ENCODE measurements around the gene PCK2.
"Not testable (repeated sequence)": the region's sequence is repeated elsewhere in the genome, so short reads cannot be mapped to it uniquely, and the experiment has no call there.

The PCK2 gene

DNA sequence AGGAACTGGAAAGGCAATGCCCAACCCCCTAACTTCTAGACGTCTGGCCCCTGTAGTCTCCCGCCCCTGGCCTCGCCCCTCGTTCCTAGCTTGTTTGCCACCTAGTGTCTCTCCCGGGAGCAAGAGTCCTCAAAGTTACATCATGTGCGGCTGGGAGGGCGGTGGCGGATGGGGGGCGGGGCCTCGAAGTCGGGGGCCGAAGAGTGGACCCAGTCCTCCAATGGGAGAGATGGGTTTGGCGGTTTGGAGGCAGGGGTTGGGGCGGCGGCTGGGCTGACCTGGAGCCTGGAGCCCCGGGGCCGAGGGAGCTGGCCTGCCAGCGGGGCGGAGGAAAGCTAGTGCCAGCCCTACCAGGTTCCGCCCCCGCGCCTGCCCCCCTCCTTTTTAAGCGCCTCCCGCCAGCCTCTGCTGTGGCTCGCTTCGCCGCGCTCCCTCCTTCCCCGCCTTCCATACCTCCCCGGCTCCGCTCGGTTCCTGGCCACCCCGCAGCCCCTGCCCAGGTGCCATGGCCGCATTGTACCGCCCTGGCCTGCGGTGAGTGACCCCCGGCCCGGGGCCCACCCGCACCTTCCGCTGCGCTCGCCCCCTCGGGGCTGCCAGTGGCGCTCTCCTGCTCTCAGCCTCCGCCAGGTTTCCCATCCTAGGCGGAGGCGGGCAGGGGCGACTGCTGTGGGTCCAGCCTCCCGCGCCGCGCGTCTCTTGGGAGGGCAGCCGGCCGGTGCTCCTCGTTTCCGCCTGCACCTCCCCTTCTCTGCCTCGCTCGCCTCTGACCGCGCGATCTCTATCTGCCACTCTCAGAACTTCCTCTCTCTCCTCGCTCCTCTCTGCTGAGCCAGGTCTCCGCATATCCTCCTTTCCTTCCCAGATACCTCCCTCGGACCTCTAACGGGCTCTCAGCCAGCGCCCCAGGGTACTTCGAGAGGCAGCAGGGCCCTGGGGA is at the start of gene PCK2:
Gene PCK2 (plus strand): TSS at position 411 of the 940 bp plus-strand sequence. CDS start 95 bp downstream, at position 506.
- peak; percentile 81 to 89 for DNase-seq

DNA sequence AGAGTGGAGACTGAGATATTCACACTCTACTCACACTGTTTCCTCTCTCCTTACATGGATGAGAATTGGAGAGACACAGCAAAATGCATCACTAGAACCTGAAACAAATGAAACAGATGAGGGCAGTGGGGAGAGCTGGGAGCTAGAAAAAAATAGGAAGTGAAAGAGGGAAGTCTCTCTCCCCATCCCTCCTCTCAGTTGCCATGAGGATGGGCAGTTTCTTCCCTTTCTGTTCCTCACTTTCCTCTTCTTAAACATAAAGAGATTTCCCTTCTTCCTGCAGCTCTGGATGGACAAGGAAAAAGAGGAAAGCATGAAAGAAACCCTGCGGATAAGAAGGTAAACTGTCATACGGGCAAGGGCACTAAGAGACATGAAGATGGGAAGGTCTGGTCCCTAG is 45.1 kb upstream of the PCK2 start:
- DNase-seq = not testable (repeated sequence)

- not testable (repeated sequence) for DNase-seq
These were observed 43.4 kb upstream of the PCK2 start for GRCh38 chr14:24050753-24051152.

- DNase-seq = peak in 1 of 2 donors; percentile 11
These were observed 42.8 kb upstream of the PCK2 start for GRCh38 chr14:24051176-24051788.

GRCh38 chr14:24051789-24052655 is 42.1 kb upstream of the PCK2 start, which contains the start of gene CARMIL3:
Gene CARMIL3, plus strand, starts transcription at chr14:24052009. Its CDS starts 145 bp downstream, at chr14:24052154.
- peak; percentile 46 to 63 for DNase-seq

GRCh38 chr14:24052656-24053547 is 41.2 kb upstream of the PCK2 start:
- DNase-seq = peak; percentile 66 to 70

- DNase-seq = no peak
These were observed 40.4 kb upstream of the PCK2 start for GRCh38 chr14:24053548-24054323.

- no peak for DNase-seq
These were observed 39.8 kb upstream of the PCK2 start for GRCh38 chr14:24054324-24054641.

DNA sequence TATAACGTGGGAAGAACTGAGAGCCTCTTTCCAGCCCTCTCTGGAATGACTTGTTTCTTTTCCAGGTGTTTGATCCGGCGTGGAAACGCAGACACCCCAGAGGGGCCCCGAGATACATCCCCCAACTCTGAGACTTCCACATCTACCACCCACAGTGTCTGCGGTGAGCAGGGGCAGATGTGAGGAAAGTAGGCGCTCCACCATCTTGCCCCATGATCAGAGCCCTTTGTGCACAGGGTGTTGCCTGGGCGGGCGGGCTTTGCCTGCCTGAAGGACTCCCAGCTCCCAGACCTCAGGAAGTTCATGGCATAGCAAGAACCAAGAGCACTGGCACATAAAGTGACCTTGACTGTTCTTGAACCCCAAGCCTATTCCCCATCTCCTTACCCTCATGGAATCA is 39.5 kb upstream of the PCK2 start:
- DNase-seq = no peak

- DNase-seq = no peak
These were observed 37.9 kb upstream of the PCK2 start for GRCh38 chr14:24055971-24056799.

- no peak for DNase-seq
These were observed 37.3 kb upstream of the PCK2 start for GRCh38 chr14:24056800-24057184.

- DNase-seq = no peak
These were observed 36.8 kb upstream of the PCK2 start for GRCh38 chr14:24057271-24057670.

DNA sequence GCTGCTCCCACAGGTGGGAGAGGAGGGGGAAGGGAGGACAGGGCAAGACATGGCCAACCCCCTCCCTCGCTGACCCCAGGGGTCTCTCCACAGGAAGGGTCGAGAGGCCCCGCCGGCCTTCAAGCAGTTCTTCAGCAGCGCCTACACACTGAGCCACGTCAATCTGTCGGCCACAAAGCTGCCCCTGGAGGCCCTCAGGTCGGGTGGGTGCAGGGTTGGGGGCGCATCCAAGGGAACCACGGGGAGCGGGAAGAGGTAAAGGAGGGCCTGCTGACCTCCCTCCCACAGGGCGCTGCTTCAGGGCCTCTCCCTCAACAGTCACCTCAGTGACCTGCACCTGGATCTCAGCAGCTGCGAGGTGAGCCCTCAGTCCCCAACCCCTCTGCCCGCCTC is 36.2 kb upstream of the PCK2 start:
- DNase-seq = no peak

DNA sequence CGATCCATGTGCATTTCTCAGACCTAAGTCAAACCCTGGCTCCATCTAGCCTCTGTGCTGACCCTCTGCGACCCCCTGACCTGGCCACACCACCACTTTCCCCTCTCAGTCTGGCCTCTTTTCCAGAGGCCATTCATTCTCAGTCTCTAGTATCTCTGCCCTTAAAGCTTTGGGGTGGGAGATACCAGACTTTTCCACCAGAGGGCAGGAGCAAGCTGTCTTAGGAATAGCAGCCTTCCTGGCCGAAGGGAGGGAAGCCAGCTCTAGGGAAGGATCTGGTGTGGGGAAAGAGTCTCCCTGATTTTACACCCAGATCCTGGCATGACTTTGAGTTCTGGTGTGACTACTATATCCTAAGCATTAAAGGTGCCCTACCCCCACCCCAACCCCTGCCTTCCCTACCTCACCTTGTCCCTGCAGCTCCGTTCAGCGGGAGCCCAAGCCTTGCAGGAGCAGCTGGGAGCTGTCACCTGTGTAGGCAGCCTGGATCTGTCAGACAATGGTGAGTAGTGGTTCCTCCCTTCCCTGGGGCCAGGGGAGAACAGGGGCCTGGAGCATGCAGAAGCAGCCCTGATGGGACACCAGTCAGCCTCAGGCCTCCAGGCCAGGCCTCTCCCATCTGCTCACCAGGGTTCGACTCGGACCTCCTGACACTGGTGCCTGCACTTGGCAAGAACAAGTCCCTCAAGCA is 35.7 kb upstream of the PCK2 start:
- DNase-seq = peak in 1 of 2 donors; percentile 66

GRCh38 chr14:24058951-24059475 is 35.1 kb upstream of the PCK2 start:
- no peak for DNase-seq

- no peak for DNase-seq
These were observed 34.2 kb upstream of the PCK2 start for GRCh38 chr14:24059841-24060388.

GRCh38 chr14:24060443-24060842 is 33.7 kb upstream of the PCK2 start:
- no peak for DNase-seq

DNA sequence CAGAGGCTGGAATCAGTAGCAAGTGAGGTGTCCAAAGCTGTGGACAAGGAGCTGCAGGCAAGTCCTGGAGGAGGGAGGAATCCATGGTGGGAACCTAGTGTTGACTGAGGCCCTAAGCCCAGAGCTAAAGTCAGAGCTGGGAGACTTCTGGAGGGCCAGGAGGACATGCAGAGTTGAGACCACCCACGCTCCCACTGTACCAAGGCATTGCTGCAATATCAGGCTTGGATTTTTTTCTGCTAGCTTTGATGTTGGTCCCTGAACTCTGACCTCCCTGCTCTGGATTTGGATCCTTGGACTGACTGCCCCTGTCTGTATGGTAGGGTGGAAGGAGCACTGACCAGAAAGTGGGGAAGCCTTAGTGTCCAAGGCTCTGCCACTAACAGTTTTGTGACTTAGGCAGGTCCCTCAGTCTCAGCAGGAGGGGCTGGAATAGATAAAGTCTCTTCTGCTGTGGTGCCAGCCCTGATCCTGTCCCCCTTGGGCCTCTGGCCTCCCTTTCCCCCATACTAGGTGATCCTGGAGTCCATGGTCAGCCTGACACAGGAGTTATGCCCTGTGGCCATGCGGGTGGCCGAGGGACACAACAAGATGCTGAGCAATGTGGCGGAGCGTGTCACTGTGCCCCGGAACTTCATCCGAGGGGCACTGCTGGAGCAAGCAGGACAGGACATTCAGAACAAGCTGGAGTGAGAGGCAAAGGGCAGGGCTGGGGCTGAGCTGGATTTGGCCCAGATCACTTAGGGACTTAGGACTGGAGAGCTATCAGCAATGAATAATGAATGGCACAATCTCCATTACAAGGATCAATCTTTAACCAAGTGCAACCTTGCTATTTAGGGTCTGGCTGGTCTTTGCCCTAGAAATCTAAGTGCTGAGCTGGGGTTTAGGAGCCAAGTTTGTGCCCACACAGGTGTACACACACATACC is 32.9 kb upstream of the PCK2 start:
- DNase-seq = no peak

Data from activated CD4-positive, alpha-beta T cell treated with anti-CD3 and anti-CD28 coated beads for 4 hours (primary cell).